Liver (tissue), 3 donors: ENCODE results near the gene PKIG.

ENCODE experiments used
- CTCF ChIP-seq: fragments of 150-350 bp; IDR thresholded peaks from 2 replicates; pipeline ENCODE4 v1.5.1; 2017; ENCODE audit warnings: improper control_type of control experiment, low read depth, low read length; ENCODE audit not compliant: missing input control
- EGR1 ChIP-seq, 2 donors: IDR thresholded peaks; 2 replicates each; pipeline ENCODE4 v1.6.1; 2016 to 2018; ENCODE audit warnings: antibody characterized with exemption in 2 of 2, low read depth in 2 of 2
- JUND ChIP-seq, 2 donors: IDR thresholded peaks; 2 replicates each; pipeline ENCODE4 v1.6.1; 2016; ENCODE audit warnings: antibody characterized with exemption in 2 of 2
- RAD21 ChIP-seq, 2 donors: IDR thresholded peaks; 2 replicates each; pipeline ENCODE4 v1.6.1; 2016; ENCODE audit warnings: antibody characterized with exemption in 2 of 2, mild to moderate bottlenecking in 2 of 2
- REST ChIP-seq: IDR thresholded peaks from 2 replicates; pipeline ENCODE4 v1.6.1; 2016; ENCODE audit warnings: antibody characterized with exemption, mild to moderate bottlenecking
- YY1 ChIP-seq: IDR thresholded peaks from 2 replicates; pipeline ENCODE4 v1.6.1; 2016; ENCODE audit warnings: antibody characterized with exemption, mild to moderate bottlenecking
- donor health status: healthy.
- donor health status: healthy.

GRCh38 chr20:44580581-44581268, 1.7 kb upstream of the PKIG start:
- TF ChIP-seq JUND (IDR thresholded peaks at IDR 0.05): no peak
- no peak for TF ChIP-seq CTCF
- TF ChIP-seq EGR1 (IDR thresholded peaks at IDR 0.05; ENCODE audit: low read depth in 2 of 2): no peak
- no peak for TF ChIP-seq RAD21 (IDR thresholded peaks at IDR 0.05)
- TF ChIP-seq YY1: no peak
- no peak for TF ChIP-seq REST
